Parathyroid adenoma (tissue), 2 donors: Measurements from ENCODE around the gene ADM2.

Source experiments
- H2AFZ ChIP-seq: fragments of 300-600 bp; sonication (generic); one replicate; pipeline ENCODE4 v1.7.0; 2017; ENCODE audit warnings: antibody characterized with exemption, mild to moderate bottlenecking
- H3K27ac ChIP-seq: fragments of 300-600 bp; sonication (generic); one replicate; pipeline ENCODE4 v1.7.0; 2017
- H3K27me3 ChIP-seq: fragments of 300-600 bp; sonication (generic); one replicate; pipeline ENCODE4 v1.7.0; 2017; ENCODE audit warnings: low read length; ENCODE audit not compliant: control insufficient read depth, insufficient read depth
- H3K36me3 ChIP-seq: fragments of 300-600 bp; sonication (generic); one replicate; pipeline ENCODE4 v1.7.0; 2017; ENCODE audit warnings: low read length; ENCODE audit not compliant: control insufficient read depth, insufficient read depth
- H3K4me1 ChIP-seq: fragments of 300-600 bp; sonication (generic); one replicate; pipeline ENCODE4 v1.7.0; 2017; ENCODE audit warnings: control low read depth
- H3K4me2 ChIP-seq: fragments of 300-600 bp; sonication (generic); one replicate; pipeline ENCODE4 v1.7.0; 2017; ENCODE audit warnings: low read length
- H3K4me3 ChIP-seq: fragments of 300-600 bp; sonication (generic); one replicate; pipeline ENCODE4 v1.7.0; 2017; ENCODE audit warnings: low read depth, low read length
- H3K79me2 ChIP-seq: fragments of 300-600 bp; sonication (generic); one replicate; pipeline ENCODE4 v1.7.0; 2017; ENCODE audit warnings: control low read depth
- H3K9ac ChIP-seq: fragments of 300-600 bp; sonication (generic); one replicate; pipeline ENCODE4 v1.7.0; 2017; ENCODE audit warnings: mild to moderate bottlenecking
- H3K9me3 ChIP-seq: fragments of 300-600 bp; sonication (generic); one replicate; pipeline ENCODE4 v1.7.0; 2017; ENCODE audit warnings: low read length; ENCODE audit not compliant: control insufficient read depth
- TF ChIP-seq, protein P1 (sequence below): fragments of 300-600 bp; sonication (generic); IDR thresholded peaks from one replicate; pipeline ENCODE4 v1.7.0; 2017; ENCODE audit warnings: antibody characterized with exemption, mild to moderate bottlenecking
- donor health status: primary hyperparathyroidism.

The ADM2 gene

DNA sequence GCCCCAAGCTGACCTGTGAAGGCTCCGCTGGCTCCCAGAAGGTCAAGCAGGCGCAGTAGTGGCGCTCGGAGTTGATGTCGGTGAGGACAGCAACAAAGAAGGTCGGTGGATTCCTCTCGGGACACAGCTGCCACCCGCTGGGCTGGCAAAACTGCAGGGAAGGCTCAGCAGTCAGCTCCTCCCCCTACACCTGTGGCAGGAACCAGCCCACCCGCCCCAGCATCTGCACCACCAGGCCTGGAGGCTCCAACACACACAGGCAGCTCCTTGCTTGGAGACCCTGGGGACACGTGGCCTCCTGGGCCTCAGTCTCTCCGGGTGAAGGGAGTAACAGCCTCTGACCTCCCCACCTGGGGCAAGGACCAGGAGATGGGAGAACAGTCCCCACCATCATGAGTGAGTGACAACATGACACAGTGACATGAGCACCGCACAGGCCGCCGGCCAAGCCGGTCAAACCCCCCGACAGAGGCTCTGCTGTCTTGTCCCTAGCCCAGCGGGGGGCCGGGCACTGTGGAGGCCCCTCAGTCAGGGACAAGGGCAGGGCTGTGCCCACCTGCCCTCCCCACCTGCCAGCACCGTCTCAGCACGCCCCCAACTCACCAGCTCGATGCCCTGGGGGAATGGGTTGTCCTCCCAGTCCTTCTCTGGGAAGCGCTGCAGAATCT is 13.4 kb upstream of the ADM2 start:
- Histone ChIP-seq H3K79me2 (peaks cover 28% of the 10 kb centered on the region), H3K4me1 (peaks cover 5% of the 10 kb centered on the region), H3K9ac (no peak overlapping the region), H3K4me2 (no peak overlapping the region), H3K9me3 (no peaks in the 10 kb centered on the region), H3K36me3 (no peaks in the 10 kb centered on the region), H3K27ac (no peak overlapping the region), H3K27me3 (no peaks in the 10 kb centered on the region), H3K4me3 (no peak overlapping the region), H2AFZ (no peak overlapping the region)
- TF ChIP-seq, protein P1, sequence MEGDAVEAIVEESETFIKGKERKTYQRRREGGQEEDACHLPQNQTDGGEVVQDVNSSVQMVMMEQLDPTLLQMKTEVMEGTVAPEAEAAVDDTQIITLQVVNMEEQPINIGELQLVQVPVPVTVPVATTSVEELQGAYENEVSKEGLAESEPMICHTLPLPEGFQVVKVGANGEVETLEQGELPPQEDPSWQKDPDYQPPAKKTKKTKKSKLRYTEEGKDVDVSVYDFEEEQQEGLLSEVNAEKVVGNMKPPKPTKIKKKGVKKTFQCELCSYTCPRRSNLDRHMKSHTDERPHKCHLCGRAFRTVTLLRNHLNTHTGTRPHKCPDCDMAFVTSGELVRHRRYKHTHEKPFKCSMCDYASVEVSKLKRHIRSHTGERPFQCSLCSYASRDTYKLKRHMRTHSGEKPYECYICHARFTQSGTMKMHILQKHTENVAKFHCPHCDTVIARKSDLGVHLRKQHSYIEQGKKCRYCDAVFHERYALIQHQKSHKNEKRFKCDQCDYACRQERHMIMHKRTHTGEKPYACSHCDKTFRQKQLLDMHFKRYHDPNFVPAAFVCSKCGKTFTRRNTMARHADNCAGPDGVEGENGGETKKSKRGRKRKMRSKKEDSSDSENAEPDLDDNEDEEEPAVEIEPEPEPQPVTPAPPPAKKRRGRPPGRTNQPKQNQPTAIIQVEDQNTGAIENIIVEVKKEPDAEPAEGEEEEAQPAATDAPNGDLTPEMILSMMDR, result no peak

DNA sequence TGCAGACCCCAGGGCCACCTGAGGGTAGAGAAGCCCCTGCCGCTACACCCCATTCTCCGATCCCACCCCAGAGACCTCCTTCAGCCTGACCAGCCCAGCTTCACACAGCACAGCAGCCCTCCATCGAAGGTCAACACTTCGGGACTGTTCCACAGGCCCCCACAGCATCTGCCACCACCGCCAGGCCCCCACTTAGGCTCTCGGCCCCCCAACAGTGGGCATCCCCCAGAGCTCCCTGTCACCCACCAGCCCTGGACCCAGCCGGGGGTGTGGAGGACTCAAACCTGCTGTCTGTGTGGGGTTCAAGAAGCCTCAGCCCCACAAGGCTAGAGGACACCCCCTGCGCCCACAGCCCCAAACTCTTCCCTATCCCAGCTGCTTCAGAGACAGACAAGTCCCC is 12.7 kb upstream of the ADM2 start:
- no peaks in the 10 kb centered on the region for H3K27me3 ChIP-seq
- H3K4me3 ChIP-seq, result no peak overlapping the region
- H3K79me2 ChIP-seq, result peaks cover 36% of the 10 kb centered on the region
- peaks cover 10% of the 10 kb centered on the region for H3K4me1 ChIP-seq
- no peaks in the 10 kb centered on the region for H3K9me3 ChIP-seq
- TF ChIP-seq, protein P1, result no peak
- no peaks in the 10 kb centered on the region for H3K36me3 ChIP-seq
- H3K27ac ChIP-seq, result no peak overlapping the region
- H3K4me2 ChIP-seq, result no peak overlapping the region
- no peak overlapping the region for H2AFZ ChIP-seq
- no peak overlapping the region for H3K9ac ChIP-seq

DNA sequence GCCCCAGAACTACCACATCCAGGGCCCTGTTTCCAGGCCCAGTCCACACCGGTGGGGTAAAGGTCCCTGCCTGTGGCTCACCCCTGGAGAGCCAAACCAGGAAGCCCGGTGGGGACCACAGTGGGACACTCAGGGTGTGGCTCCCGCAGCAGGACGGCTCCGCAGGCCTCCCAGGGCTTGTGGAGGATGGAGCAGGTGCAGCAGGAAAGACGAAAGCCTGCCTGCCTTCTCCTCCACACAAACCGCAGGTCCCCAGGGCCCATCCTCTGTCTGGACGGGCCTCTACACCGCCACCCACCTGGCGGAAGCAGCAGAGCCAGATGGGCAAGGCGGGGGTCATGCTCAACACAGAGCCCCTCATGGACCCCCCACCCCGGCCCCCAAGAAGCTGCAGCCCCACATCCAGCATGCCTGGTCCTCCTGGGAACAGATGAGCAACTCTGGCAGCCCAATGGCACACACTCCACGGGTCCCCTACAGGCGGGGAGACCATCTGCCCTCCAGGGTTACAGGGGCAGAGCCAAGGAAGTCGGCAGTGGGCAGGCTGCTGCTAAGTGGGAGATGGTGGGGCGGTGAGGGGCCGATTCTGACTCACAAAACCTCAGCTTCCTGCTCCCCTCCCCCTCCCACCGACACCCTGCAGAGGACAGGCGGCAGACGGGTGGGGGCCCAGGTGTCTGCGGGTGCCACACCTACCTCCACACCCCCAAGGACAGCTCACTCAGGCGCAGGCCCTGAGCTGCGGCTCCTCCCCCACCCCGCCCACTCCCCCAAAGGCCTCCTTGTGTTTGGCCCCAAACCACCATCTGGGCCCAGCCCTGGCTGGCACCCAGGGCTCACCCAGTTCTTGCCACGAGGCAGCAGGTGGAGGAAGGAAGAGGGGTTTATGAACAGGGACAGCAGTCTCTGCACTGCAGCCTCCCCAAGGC is 11.7 kb upstream of the ADM2 start:
- Histone ChIP-seq H3K27ac (no peak overlapping the region), H3K9ac (no peak overlapping the region), H3K4me2 (no peak overlapping the region), H2AFZ (no peak overlapping the region), H3K79me2 (peaks cover 40% of the 10 kb centered on the region), H3K9me3 (no peaks in the 10 kb centered on the region), H3K4me3 (no peak overlapping the region), H3K27me3 (no peaks in the 10 kb centered on the region), H3K4me1 (peaks cover 10% of the 10 kb centered on the region), H3K36me3 (no peaks in the 10 kb centered on the region)
- TF ChIP-seq, protein P1, result no peak

DNA sequence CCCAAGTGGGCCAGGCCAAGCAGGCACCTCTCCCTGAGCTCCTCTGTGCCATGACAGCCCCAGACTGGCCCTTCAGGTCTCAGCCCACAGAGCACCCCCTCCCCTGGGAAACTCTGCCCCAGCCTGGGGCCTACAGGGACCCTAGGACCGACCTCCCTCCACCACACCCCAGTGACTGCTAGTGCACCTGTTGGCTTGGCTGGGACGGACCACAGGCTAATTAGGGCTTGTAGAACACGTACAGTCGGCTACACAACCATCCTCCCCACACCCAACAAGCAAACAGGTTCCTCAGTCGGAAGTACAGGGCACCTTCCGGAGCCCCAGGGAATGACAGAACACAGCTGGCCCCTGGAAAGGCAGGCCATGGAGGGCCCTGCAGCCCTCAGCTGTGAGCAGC is 10.9 kb upstream of the ADM2 start:
- no peaks in the 10 kb centered on the region for H3K27me3 ChIP-seq
- peaks cover 10% of the 10 kb centered on the region for H3K4me1 ChIP-seq
- peaks cover 40% of the 10 kb centered on the region for H3K79me2 ChIP-seq
- no peak overlapping the region for H2AFZ ChIP-seq
- no peak overlapping the region for H3K4me2 ChIP-seq
- no peak overlapping the region for H3K27ac ChIP-seq
- H3K36me3 ChIP-seq, result no peaks in the 10 kb centered on the region
- no peak overlapping the region for H3K9ac ChIP-seq
- TF ChIP-seq, protein P1, result no peak
- no peak overlapping the region for H3K4me3 ChIP-seq
- H3K9me3 ChIP-seq, result no peaks in the 10 kb centered on the region
